OCI-M2 (cell line): Measurements from ENCODE around the gene VSTM4.

Experiments used
- DNase-seq: peaks from one replicate; lab custom pipeline; 2025; ENCODE audit not compliant: unreplicated experiment; lab: John Stamatoyannopoulos, UW

The VSTM4 gene

DNA sequence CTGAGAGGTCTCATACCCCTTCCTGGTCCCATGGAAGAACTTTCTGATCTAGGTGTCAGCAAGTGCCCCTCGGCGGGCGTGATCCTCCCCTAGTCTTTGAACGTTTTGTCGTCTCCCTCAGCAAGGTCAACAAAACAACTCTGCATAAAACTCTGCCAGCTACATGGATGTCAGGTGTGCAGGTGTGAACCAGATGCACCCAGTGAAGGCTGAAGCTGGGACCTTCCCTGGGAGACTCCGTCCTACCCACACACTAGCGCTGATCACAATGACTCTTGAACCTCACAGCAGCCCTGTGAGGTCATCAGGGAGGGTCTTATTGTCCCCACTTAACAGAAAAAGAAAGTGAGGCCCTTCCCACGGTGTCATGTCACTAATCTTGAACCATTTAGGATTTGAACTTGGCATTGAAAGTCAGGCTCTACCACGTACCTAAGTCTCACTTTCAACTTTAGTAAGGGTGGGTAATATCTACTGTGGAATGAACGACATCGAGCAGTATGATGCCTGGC is 68.1 kb downstream of the VSTM4 start:
- DNase-seq: no peak

DNA sequence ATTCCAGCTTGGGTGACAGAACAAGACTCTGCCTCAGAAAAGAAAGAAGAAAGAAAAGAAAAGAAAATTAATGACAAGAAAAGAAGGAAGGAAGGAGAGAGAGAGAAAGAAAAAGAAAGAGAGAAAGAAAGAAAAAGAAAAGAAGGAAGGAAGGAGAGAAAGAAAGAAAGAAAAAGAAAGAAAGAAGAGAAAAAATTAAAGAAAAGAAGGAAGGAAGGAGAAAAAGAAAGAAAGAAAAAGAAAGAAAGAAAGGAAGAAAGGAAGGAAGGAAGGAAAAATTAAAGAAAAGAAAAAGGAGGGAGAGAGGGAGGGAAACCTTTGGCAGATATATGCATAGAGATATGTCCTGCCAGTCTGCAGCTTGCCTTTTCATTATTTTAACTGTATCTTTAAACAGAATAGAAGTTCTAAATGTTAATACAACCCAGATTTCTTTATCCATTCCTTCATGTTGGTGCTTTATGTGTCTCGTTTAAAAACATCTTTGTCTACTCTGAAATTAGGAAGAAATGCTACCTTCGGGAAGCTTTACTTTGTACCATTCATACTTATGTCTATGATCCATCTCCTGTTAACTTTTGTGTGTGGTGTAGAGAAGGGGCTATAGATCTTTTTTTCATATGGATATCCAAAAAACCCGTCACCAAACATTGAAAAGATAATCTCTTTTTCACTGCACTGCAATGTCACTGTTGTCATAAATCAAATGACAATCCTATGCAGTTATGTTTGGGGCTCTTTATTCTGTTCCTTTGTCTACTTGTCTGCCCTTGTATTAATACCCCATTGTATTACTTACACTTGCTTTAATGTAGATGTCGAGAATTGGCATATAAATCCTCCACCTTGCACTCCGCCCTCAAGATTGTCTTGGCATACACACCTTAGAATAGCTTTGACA is 70.8 kb downstream of the VSTM4 start:
- DNase-seq: no peak

DNA sequence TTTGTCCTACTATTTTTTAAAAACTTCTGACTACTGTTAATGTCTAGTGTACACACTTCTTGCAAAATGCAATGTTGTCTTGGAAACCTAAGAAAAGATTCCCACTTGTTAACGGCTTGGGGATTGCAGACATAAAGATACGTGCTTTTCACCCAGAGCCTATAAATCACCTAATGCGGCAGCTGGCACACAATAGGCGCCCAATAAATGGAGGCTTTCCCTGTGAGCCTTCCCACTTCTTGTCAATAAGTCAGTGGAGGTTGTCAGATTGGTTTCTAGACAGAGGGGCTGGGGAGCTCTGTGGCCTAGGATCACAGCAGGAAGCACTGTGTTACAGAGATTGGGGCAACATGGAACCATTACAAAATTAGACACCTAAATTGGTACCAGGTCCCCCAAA is 74.7 kb downstream of the VSTM4 start:
- DNase-seq: no peak

DNA sequence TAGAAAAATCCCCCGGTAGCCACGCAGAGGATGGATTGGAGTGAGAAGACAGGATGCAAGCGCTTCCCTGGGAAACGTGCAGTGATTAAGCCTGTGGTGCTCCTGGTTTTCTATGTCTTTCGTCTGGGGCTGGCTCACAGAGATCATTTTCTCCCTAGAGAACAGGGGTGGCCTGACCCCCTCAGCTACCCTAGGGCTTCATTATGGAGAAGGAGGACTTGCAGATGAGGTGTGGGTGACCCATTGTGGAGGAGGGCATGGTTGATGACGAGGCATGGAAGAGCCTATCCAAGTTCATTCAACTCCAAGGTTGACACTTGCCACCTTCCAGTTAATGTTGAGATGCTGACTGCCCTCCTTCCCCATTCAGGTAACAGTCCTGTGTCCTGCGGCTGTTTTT is 75.9 kb downstream of the VSTM4 start:
- no peak for DNase-seq

DNA sequence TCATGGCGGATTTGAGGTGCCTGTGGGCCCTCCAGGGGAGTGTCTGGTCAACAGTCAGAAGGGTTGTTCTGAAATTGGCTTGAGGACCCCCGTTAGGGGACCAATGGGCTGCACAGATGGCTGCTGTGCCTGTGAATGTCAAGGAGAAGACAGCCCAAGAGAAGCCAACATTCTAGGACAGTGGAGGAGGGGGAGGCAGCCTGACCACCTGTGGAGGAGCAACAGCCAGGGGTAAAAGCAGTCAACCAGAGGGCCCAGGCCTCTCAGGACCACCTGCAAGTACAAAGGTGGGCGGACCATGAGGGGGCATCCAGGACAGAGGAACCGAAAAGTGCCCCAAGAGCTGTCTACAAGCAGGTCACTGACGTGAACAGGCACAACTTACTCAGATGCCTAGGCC is 76.6 kb downstream of the VSTM4 start:
- no peak for DNase-seq

DNA sequence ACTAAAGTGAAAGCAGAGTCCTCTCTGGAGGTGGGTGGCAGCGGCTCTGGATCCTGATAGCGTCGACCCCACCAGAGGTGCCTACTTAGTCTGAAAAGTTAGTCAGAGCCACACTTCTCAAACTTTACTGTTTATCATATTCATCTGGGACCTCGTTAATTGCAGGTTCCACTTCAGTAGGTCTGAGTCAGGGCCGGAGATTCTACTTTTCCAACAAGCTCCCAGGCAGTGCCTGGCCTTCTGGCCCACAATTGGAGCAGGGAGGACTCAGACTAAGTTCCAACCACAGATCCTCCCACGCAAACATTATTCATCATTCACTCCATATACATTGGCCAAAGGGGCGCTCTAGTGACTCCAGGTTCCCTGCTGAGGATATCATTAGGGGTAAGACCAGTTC is 78.1 kb downstream of the VSTM4 start:
- no peak for DNase-seq

DNA sequence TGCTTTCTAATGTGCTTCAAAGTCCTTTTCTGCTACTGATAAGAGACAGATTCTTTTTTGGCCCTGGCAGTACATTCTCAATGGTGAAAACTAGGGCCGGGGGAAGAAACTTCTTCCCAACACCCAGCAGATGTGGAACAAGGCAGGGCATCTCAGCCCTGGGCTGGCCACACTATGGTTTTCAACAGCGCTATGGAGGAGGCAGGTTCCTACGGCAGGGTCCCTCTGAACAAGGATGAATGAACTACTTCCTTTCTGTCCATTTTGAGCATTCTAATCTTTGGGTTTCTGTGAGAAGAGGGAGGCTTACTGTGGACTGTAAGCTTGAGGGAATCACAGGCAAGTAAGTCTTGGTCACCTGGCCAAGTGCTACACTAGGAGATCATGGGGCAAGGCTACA is 78.7 kb downstream of the VSTM4 start:
- no peak for DNase-seq

DNA sequence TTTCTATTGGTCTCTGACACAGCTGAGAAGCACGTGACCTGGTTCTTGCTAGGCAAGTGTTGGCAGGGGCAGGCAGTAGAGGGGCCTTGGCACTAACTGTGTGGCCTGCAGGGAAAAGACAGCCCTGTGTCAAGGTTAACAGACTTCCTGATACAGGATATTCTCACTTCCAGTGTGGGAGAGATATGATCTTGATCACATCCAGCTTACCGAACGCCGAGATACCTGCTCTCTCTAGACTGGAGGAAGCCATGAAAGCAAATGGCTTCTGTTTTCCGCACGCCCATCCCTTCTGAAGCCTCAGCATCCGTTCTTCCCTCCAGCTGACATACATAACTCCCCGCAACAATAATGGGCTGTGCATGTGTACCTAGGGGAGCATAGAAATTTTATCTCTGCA is 79.4 kb downstream of the VSTM4 start:
- no peak for DNase-seq

DNA sequence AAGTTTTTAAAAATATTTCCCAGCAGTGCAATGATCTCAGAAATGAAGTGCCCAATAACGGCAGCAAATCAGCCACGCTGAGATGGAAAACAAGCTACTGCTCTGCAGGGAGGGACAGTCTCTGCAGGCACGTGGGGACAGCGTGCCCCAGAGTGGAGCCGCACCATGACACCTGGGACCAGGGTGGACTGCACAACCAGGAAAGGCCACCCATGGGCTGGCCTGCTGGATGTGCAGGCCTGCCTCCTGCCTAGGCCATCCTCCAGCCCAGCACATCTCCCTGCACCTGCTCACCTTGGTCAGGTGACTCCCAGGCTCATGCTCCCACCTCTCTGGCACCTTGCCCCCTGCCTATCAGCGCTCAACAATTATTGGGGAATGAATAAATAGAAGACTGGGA is 80.4 kb downstream of the VSTM4 start:
- DNase-seq: no peak

DNA sequence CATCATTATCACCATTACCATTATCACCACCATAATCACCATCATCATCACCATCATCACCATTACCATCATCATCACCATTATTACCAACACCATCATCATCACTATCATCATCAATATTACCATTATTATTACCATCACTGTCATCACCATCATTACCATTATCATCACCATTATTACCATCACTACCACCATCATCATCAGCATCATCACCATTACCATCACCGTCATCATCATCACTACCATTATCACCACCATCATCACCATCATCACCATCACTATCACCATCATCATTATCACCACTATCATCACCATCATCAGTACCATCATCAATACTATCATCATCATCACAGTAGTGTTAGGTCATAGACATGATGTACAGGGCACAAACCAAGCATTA is 81.4 kb downstream of the VSTM4 start:
- DNase-seq: no peak

DNA sequence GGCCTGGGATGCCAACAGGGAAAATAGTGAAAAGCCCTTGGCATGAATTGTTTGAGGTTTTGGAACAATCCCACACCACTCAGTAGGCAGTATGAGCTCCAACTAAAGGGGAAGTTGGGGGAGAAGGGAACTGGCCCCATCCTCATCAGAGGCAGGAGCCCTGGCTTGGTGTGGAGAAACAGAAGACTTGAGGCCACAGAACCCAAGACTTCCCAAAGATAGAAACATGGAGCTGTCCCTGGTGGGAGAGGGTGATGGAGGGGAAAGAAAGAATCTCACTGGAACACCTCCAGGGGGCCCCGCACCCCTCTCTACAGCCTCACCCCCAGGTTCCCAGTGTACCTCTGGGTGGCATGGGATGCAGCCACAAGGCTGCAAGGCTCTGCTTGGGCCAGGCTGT is 85.7 kb downstream of the VSTM4 start:
- no peak for DNase-seq

DNA sequence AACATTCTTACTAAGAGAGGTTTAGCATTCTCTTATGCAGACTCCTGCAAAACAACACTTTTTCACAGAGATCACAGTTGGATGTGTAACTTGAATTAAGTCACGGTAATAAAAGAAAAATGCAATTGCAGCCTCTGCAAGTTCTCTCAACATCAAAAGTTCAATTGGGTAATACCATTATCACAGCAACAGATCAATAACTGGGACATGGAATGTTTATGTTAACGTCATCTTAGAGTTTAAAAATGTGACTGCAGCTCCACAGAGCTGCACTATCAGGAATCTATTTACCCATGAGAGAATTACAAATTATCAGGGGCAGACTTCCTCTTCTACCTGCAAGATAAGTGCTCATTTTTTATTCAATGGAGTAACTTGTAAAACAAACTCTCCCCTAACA is 86.7 kb downstream of the VSTM4 start:
- no peak for DNase-seq

DNA sequence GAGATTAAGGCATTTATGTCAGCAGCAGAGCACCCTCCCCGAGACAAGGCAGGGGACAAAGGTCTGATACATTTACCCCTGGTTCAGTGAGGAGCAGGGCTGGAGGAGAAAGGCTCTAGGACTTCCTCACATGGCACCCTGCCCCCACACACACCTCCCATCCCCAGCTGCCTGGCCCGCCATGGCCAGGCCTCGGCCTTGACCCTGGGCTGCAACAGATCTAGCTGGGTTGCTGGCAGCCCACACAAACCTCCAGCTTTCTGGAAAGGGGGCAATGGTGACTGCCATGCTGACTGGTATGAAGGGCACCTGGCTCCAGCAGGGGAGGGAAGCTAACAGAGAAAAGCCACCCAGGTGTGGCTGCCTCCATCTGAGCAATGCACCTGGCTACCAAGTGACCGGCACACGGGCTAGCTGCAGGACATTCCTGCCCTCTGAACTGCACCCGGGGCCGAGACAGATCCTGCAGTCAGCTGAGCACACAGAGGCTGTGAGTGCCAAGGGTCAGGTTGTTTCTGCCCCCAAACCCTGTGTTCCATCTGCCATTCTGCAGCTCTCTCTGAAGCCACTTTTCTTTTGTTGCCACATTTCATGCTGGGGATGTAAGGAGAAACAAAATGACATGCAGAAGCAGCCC is 89.9 kb downstream of the VSTM4 start:
- DNase-seq: no peak

DNA sequence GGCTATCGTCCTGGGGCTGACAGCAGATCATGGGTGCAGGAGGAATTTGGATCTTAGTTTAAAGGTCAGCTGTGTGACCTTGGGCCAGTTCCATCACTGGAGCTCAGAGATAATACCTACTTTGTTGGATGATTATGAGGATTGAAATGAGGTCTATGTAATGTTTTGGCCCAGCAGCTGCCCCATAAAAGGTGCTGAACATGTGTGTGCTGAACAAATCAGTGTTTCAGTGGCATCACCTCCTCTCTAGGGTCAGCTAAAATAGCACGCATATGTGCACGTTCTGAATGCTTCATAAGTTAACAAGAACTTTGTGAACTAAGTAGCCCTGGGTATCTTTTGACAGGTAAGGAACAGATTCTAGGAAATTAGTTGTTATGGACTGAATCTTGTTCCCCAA is 90.8 kb downstream of the VSTM4 start:
- no peak for DNase-seq

DNA sequence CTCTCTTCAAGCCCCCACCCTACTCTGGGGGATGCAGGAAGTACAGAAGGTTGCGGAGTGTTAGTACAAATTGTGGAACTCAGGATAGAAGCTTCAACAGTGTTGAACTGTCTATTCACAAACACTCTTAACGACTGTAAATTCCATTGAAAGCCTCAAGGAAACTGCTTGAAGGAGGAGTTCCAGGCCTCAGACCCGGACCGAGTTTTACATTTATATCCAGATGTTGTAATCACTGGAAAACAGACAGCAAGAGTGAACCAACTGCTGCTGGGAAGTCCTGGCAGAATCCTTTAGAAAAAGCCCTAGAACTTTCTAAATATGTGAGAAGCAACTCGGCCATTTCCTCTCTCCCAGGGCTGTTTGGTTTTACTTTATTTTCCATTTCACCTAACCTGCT is 91.6 kb downstream of the VSTM4 start:
- DNase-seq: no peak

DNA sequence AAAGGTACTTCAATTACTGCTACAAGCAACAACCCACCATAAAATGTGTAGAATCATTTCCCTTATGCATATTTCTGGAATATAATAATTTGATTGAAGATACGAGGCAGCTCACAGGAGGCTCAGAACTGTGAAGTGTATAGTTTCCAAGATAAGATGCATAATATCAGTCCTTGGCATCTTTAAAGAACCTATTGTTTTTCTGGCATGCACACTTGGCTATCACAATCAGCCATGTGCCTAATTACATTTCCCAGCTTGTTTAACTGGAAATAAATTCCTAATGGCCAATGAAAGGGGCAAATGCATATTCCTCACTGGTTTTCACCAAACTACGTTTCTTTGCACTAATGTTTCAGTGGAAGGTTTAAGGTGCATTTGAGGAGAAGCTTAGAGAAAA is 92.3 kb downstream of the VSTM4 start:
- DNase-seq: no peak

DNA sequence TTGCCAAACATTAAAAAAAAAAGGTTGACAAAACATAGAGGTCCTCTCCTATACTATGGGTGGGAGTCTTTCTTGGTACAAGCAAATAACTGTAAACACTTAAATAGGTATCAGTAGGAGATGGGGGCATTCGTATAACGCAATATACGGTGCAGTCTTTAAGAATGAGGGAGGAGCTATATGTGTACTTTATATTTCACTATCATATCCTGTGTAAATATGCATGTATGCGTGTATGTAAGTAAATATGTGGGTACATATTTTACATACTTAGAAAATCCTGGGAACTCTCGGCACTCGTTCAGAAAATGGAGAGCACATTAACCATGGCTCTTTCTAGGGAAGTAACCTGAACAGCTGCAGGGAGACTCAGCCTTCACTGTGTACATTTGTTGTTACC is 93.6 kb downstream of the VSTM4 start:
- DNase-seq: no peak

DNA sequence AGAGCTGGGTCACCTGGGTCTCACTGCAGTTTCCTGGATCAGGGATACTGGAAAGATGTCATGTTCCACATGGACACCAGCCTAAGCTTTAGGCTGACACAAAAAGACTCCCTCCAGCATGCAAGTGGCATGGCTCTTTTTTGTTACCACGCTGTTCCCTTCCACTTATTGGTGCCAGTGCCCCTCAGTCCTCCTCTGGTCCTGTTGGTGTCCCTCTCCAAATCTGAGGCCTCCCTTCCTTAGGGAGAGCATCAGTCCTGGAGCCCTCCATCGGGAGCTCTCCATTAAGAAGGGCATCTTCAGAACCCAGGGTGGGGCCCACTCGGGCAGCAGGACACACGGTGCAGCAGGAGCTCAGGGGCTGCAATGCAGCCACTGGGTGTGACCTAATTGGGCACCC is 99.6 kb downstream of the VSTM4 start:
- no peak for DNase-seq

DNA sequence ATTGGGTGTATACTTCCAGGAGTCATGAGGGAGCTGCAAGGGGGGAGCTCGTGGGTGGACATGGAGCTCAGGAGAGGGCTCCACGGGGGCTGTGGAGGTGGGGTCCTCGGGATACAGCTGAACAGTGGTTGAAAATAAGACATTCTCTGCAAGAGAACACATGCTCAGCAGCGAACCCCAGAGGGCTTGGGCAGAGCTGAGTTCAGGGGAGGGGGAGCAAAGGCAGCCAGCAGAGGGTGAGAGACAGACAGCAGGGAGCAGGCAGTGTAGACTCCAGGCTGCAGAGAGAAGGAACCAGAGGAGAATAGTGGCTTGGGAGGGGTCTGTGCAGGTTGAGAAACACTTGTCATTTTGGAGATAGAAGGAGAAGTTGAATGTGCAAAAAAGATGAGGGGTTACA is 102.7 kb downstream of the VSTM4 start:
- DNase-seq: no peak

DNA sequence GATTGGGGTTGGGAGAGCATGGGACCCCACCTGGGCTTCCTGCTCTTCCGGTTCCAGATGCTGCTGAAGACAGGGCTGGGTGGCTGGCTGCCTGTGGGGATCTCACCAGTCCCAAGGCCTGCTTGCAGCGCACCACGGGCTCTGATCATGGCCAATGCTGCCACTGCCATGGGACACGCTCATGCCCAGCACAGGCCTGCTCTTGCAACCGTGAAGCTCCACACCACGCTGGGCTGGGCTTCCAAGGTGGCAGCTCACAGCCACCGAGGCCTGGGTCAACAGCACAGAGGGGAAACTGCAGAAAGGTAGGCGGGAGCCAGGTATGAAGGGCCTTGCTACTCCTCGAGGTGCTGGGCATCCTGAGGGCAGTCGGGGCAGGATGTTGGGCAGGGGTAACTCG is 103.6 kb downstream of the VSTM4 start:
- no peak for DNase-seq

DNA sequence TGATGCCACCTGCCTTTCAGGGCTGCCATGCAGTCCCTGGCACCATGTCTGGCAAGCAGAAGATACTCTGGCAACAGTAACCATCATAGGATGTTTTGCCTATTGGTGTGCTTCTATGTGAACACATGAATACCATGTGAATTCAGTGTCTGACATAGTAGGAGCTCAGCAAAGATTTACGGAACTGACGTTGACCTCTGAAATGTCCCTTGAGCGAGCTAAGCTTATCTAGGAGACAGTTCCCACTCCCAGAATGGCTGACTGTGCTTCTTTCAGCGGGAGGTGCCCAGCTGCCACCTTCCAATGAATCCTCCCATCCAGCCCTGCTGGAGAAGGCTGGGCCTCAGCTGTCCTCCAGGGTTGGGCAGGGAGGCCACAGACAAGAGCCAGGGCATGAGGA is 104.5 kb downstream of the VSTM4 start:
- no peak for DNase-seq

DNA sequence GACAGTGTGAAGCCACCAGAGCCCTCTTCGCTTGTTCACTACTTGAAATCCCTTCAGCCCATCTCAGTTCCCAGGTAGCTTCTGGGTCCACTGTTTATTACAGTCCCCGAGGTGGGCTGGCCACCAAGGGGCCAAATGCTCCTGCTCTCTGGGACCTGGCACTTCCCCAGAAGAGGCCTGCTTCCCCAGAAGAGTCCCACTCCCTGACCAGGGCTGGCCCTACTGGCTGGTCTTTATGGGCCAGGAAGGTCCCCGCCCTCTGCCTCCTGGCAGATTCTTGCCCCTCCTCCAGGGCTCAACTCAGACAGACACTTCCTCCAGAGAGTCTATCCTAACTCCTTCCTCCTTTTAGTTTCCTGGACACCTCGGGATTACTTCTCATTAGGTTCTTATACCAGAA is 105.0 kb downstream of the VSTM4 start:
- DNase-seq: no peak
